ENCODE measurements around the gene SEL1L2. TPM values are rescaled to one million over a fixed set of nuclear protein-coding genes. Genes with fewer than 3 reads are reported as not detected.

SEL1L2 gene
- total RNA-seq, 1 donor from 2014 or later = not detected

GRCh38 chr20:13884803-13885202 is 105.6 kb downstream of the SEL1L2 start:
- no peaks in the 10 kb centered on the region for H3K36me3 Mint-ChIP-seq (ENCODE audit: unreplicated experiment)
- H3K27ac Mint-ChIP-seq (ENCODE audit: unreplicated experiment) = no peak overlapping the region
- no peaks in the 10 kb centered on the region for H3K9me3 Mint-ChIP-seq (ENCODE audit: unreplicated experiment)
- DNase-seq (ENCODE audit: extremely low spot score, unreplicated experiment) = no peak
- no peaks in the 10 kb centered on the region for H3K4me1 Mint-ChIP-seq (ENCODE audit: unreplicated experiment)
- no peaks in the 10 kb centered on the region for H3K27me3 Mint-ChIP-seq (ENCODE audit: unreplicated experiment)
- no peak for TF ChIP-seq CTCF (IDR thresholded peaks at IDR 0.05)
- H3K4me3 Mint-ChIP-seq (ENCODE audit: unreplicated experiment) = no peak overlapping the region

- Mint-ChIP-seq H3K4me1 (ENCODE audit: unreplicated experiment) (no peaks in the 10 kb centered on the region), H3K27me3 (ENCODE audit: unreplicated experiment) (no peaks in the 10 kb centered on the region), H3K36me3 (ENCODE audit: unreplicated experiment) (no peaks in the 10 kb centered on the region), H3K27ac (ENCODE audit: unreplicated experiment) (no peak overlapping the region), H3K4me3 (ENCODE audit: unreplicated experiment) (no peak overlapping the region), H3K9me3 (ENCODE audit: unreplicated experiment) (no peaks in the 10 kb centered on the region)
- TF ChIP-seq CTCF (IDR thresholded peaks at IDR 0.05) = no peak
- DNase-seq (ENCODE audit: extremely low spot score, unreplicated experiment) = no peak
Measured at GRCh38 chr20:13883425-13883824, 107.0 kb downstream of the SEL1L2 start.

- Mint-ChIP-seq H3K27me3 (ENCODE audit: unreplicated experiment) (no peaks in the 10 kb centered on the region), H3K27ac (ENCODE audit: unreplicated experiment) (no peak overlapping the region), H3K4me3 (ENCODE audit: unreplicated experiment) (no peak overlapping the region), H3K9me3 (ENCODE audit: unreplicated experiment) (no peaks in the 10 kb centered on the region), H3K4me1 (ENCODE audit: unreplicated experiment) (no peaks in the 10 kb centered on the region), H3K36me3 (ENCODE audit: unreplicated experiment) (no peaks in the 10 kb centered on the region)
- no peak for TF ChIP-seq CTCF (IDR thresholded peaks at IDR 0.05)
- no peak for DNase-seq (ENCODE audit: extremely low spot score, unreplicated experiment)
Measured at GRCh38 chr20:13878566-13878965, 111.8 kb downstream of the SEL1L2 start.

GRCh38 chr20:13877793-13878192 is 112.6 kb downstream of the SEL1L2 start:
- no peaks in the 10 kb centered on the region for H3K27me3 Mint-ChIP-seq (ENCODE audit: unreplicated experiment)

GRCh38 chr20:13875265-13875811 is 115.1 kb downstream of the SEL1L2 start:
- Mint-ChIP-seq H3K36me3 (ENCODE audit: unreplicated experiment) (no peaks in the 10 kb centered on the region), H3K4me3 (ENCODE audit: unreplicated experiment) (no peak overlapping the region), H3K27ac (ENCODE audit: unreplicated experiment) (no peak overlapping the region), H3K9me3 (ENCODE audit: unreplicated experiment) (no peaks in the 10 kb centered on the region), H3K27me3 (ENCODE audit: unreplicated experiment) (no peaks in the 10 kb centered on the region), H3K4me1 (ENCODE audit: unreplicated experiment) (no peaks in the 10 kb centered on the region)
- TF ChIP-seq CTCF (IDR thresholded peaks at IDR 0.05) = no peak
- DNase-seq (ENCODE audit: extremely low spot score, unreplicated experiment) = no peak

More at GRCh38 chr20:13877793-13878192, 112.6 kb downstream of the SEL1L2 start:
- H3K36me3 Mint-ChIP-seq (ENCODE audit: unreplicated experiment) = no peaks in the 10 kb centered on the region
- no peak for DNase-seq (ENCODE audit: extremely low spot score, unreplicated experiment)
- no peak overlapping the region for H3K4me3 Mint-ChIP-seq (ENCODE audit: unreplicated experiment)
- no peaks in the 10 kb centered on the region for H3K4me1 Mint-ChIP-seq (ENCODE audit: unreplicated experiment)
- no peak overlapping the region for H3K27ac Mint-ChIP-seq (ENCODE audit: unreplicated experiment)
- H3K9me3 Mint-ChIP-seq (ENCODE audit: unreplicated experiment) = no peaks in the 10 kb centered on the region
- no peak for TF ChIP-seq CTCF (IDR thresholded peaks at IDR 0.05)
